Mucosa of descending colon (tissue), 3 donors: ENCODE data around the gene LSMEM2. TPM values are rescaled to one million over a fixed set of nuclear protein-coding genes. Genes with fewer than 3 reads are reported as not detected.
A peak's percentile ranks its signal among the peaks of the same experiment; 100 is the strongest.

ENCODE experiments used
- ATAC-seq: fragments of 200-7000 bp; cut with Tn5 transposase; one replicate; pipeline ENCODE4 v1.9.1; 2020; ENCODE audit warnings: mild to moderate bottlenecking, moderate library complexity
- DNase-seq, 3 donors: peaks; one replicate each; pipeline ENCODE4 v3.0.0-alpha.2; 2020
- H3K36me3 ChIP-seq: fragments of 200-600 bp; one replicate; pipeline ENCODE4 v1.8.0; 2021; ENCODE audit warnings: low read depth, mild to moderate bottlenecking
- H3K4me1 ChIP-seq: fragments of 200-600 bp; one replicate; pipeline ENCODE4 v1.8.0; 2021; ENCODE audit warnings: low read depth, mild to moderate bottlenecking
- H3K4me3 ChIP-seq: fragments of 200-600 bp; one replicate; pipeline ENCODE4 v1.8.0; 2021; ENCODE audit warnings: mild to moderate bottlenecking
- H3K9me3 ChIP-seq: fragments of 200-600 bp; one replicate; pipeline ENCODE4 v1.8.0; 2021; ENCODE audit warnings: mild to moderate bottlenecking
- CTCF ChIP-seq: fragments of 200-600 bp; IDR thresholded peaks from one replicate; pipeline ENCODE4 v1.8.0; 2022; ENCODE audit warnings: antibody characterized with exemption, mild to moderate bottlenecking
- intact Hi-C, 2 donors: fragments of 100-400 bp; cut with DNase I in 1 of 2; cut with micrococcal nuclease in 1 of 2; formaldehyde crosslinking; loops; one replicate each; pipeline versions ENCODE4 v1.11.0 to v1.11.1; 2022; cut with DNase I, micrococcal nuclease
- total RNA-seq, 3 donors: library from RNA; stranded (reverse); fragmentation: NEBNext Ultra II Directional in 2 of 3; extraction: Animal tissue kit (Norgen Biotek cat#: 25700) in 2 of 3; gene quantifications; one replicate each; pipeline versions ENCODE4 v1.2.1 to v1.2.4, GENCODE V29; 2021 to 2023
- donor health status: DM: no; HTN: no; CAD: no; lungs with moderate emphysema.
- donor health status: DM: no; HTN: no; CAD: no.
- donor health status: DM: no; HTN: yes; CAD: no.

Gene LSMEM2
- total RNA-seq, 3 donors from 2014 or later = 0.32 TPM; not detected in 2

GRCh38 chr3:50273689-50274065 is 5.2 kb upstream of the LSMEM2 start:
- TF ChIP-seq CTCF = no peak
- Histone ChIP-seq H3K9me3 (no peaks in the 10 kb centered on the region), H3K4me3 (no peak overlapping the region), H3K4me1 (peaks cover 35% of the 10 kb centered on the region), H3K36me3 (no peaks in the 10 kb centered on the region)
- no peak for ATAC-seq
- intact Hi-C loops = loop anchor here (10.0 kb wide), 2 partner anchors 49 to 79 kb away; partner anchors contain the start of gene GNAT1 (in 2 of the 2)
- DNase-seq = no peak

GRCh38 chr3:50274371-50275104 is 4.3 kb upstream of the LSMEM2 start:
- intact Hi-C loops = loop anchor here (10.0 kb wide), 2 partner anchors 50 to 80 kb away; partner anchors contain the start of gene GNAT1 (in 2 of the 2)
- Histone ChIP-seq H3K36me3 (no peaks in the 10 kb centered on the region), H3K4me1 (peaks cover 29% of the 10 kb centered on the region), H3K4me3 (no peak overlapping the region), H3K9me3 (no peaks in the 10 kb centered on the region)
- TF ChIP-seq CTCF = peak; percentile 70
- peak; percentile 65 for ATAC-seq
- peak; percentile 76 to 78 (median 78) for DNase-seq

GRCh38 chr3:50275141-50275995 is 3.5 kb upstream of the LSMEM2 start:
- ATAC-seq = no peak
- Histone ChIP-seq H3K9me3 (no peaks in the 10 kb centered on the region), H3K36me3 (no peaks in the 10 kb centered on the region)

GRCh38 chr3:50275996-50276761 is 2.7 kb upstream of the LSMEM2 start:
- DNase-seq (no peak), ATAC-seq (no peak)
- no peaks in the 10 kb centered on the region for H3K36me3 ChIP-seq
- no peak for TF ChIP-seq CTCF
- intact Hi-C loops = loop anchor here (10.0 kb wide), 2 partner anchors 51 to 81 kb away; partner anchors contain the start of gene GNAT1 (in 2 of the 2)
- no peaks in the 10 kb centered on the region for H3K9me3 ChIP-seq
- peaks cover 21% of the 10 kb centered on the region for H3K4me1 ChIP-seq
- no peak overlapping the region for H3K4me3 ChIP-seq

More at GRCh38 chr3:50275141-50275995, 3.5 kb upstream of the LSMEM2 start:
- intact Hi-C loops = loop anchor here (10.0 kb wide), 2 partner anchors 51 to 81 kb away; partner anchors contain the start of gene GNAT1 (in 2 of the 2)
- TF ChIP-seq CTCF = no peak
- DNase-seq = no peak
- Histone ChIP-seq H3K4me1 (peaks cover 24% of the 10 kb centered on the region), H3K4me3 (no peak overlapping the region)

GRCh38 chr3:50276762-50277101 is 2.2 kb upstream of the LSMEM2 start:
- intact Hi-C loops = loop anchor here (10.0 kb wide), 2 partner anchors 52 to 82 kb away; partner anchors contain the start of gene GNAT1 (in 2 of the 2)
- no peak for TF ChIP-seq CTCF
- H3K9me3 ChIP-seq = no peaks in the 10 kb centered on the region
- ATAC-seq (no peak), DNase-seq (no peak)
- peaks cover 15% of the 10 kb centered on the region for H3K4me1 ChIP-seq
- H3K4me3 ChIP-seq = no peak overlapping the region
- H3K36me3 ChIP-seq = no peaks in the 10 kb centered on the region
